Ovary (tissue), 9 donors: ENCODE data around the gene BRPF1. TPM values are rescaled to one million over a fixed set of nuclear protein-coding genes. Genes with fewer than 3 reads are reported as not detected.
A peak's percentile ranks its signal among the peaks of the same experiment; 100 is the strongest.

Source experiments
- DNase-seq, 5 donors: peaks; one replicate each; pipeline ENCODE4 v3.0.0-alpha.2; 2019 to 2020
- H3K27ac ChIP-seq, 2 donors: fragments of 200-600 bp; one replicate each; pipeline versions ENCODE4 v1.5.1 to v1.8.0; 2019 to 2022
- H3K27me3 ChIP-seq: fragments of 200-600 bp; one replicate; pipeline ENCODE4 v1.8.0; 2022
- H3K36me3 ChIP-seq: fragments of 200-600 bp; sonication (generic); one replicate; pipeline ENCODE4 v1.5.1; 2019
- H3K4me1 ChIP-seq: one replicate; pipeline ENCODE4 v1.8.1; 2013; ENCODE audit warnings: mild to moderate bottlenecking, moderate library complexity; ENCODE audit not compliant: insufficient read depth
- H3K4me3 ChIP-seq: fragments of 200-600 bp; sonication (generic); one replicate; pipeline ENCODE4 v1.5.1; 2017
- H3K9me3 ChIP-seq, 2 donors: fragments of 200-600 bp in 1 of 2; sonication (generic) in 1 of 2; one replicate each; pipeline versions ENCODE4 v1.5.1 to v1.8.1; 2013 to 2019; ENCODE audit warnings: mild to moderate bottlenecking in 1 of 2, moderate library complexity in 1 of 2
- EP300 ChIP-seq: sonication (generic); formaldehyde crosslinking; IDR thresholded peaks from one replicate; pipeline ENCODE4 v1.6.1; 2017; ENCODE audit warnings: antibody characterized with exemption
- POLR2A ChIP-seq: fragments of 450-650 bp; IDR thresholded peaks from one replicate; pipeline ENCODE4 v1.6.1; 2017; ENCODE audit warnings: antibody characterized with exemption, mild to moderate bottlenecking, moderate library complexity
- WGBS, 3 donors: extraction: QIAGEN DNeasy Blood & Tissue Kit in 1 of 3; methylation state at CpG; one replicate each; pipeline versions ENCODE4 v1.1.5 to v1.1.7; 2013 to 2017; 5-methylcytosine and 5-hydroxymethylcytosine counted together
- intact Hi-C, 4 donors: fragments of 100-400 bp; cut with DNase I; formaldehyde crosslinking; loops; one replicate each; pipeline versions ENCODE4 v1.11.0 to v1.15.1; 2022 to 2023
- polyA plus RNA-seq, 2 donors: library from polyadenylated mRNA; stranded (reverse); fragments of 200-250 nt in 1 of 2; fragments of 350-450 nt in 1 of 2; fragmentation: Illumina TruSeq in 1 of 2; extraction: RNeasy Lipid Tissue Mini Kit (QIAGEN cat#74804) in 1 of 2; gene quantifications; one replicate each; pipeline ENCODE4 v1.2.3, GENCODE V29; 2013 to 2014
- total RNA-seq, 7 donors: library from RNA; depleted of rRNA in 2 of 7; stranded (reverse); fragments of >200 nt in 2 of 7; fragmentation: NEBNext Ultra II Directional in 3 of 7; extraction: Animal tissue kit (Norgen Biotek cat#: 25700) in 3 of 7; gene quantifications; one replicate each; pipeline versions ENCODE4 v1.1.0 to v1.2.4, GENCODE V29; 2016 to 2023
- TF ChIP-seq, protein P1 (sequence below), 3 donors: fragments of 450-650 bp in 2 of 3; fragments of 200-600 bp in 1 of 3; IDR thresholded peaks; one replicate each; pipeline versions ENCODE4 v1.5.1 to v1.8.0; 2016 to 2022; ENCODE audit warnings: antibody characterized with exemption in 3 of 3, mild to moderate bottlenecking in 1 of 3
- donor health status: DM: no; HTN: no; CAD: no; lungs with moderate emphysema.
- donor health status: DM: no; HTN: no; CAD: no.
- donor health status: Bipolar disorder and iron deficiency.
- donor health status: DM: yes; HTN: yes; CAD: no.
- donor health status: DM: no; HTN: no; CAD: no.
- donor health status: DM: yes; HTN: yes; CAD: no.

BRPF1 gene
- total and polyA plus RNA-seq, 9 donors = 7.2 to 26.4 (median 16.7) TPM

- 85 to 88% (median 87%) methylated on average over 12 of the region's 12 CpGs for WGBS, 3 donors
- Histone ChIP-seq H3K4me3 (no peak overlapping the region), H3K27me3 (no peaks in the 10 kb centered on the region), H3K4me1 (peaks cover 2% of the 10 kb centered on the region), H3K36me3 (no peaks in the 10 kb centered on the region), H3K9me3 (no peaks in the 10 kb centered on the region), H3K27ac (no peak overlapping the region)
- TF ChIP-seq POLR2A (no peak), EP300 (no peak)
- intact Hi-C loops = no loop called here
- DNase-seq = no peak
Measured at GRCh38 chr3:9745521-9745920, 14.0 kb downstream of the BRPF1 start.

DNA sequence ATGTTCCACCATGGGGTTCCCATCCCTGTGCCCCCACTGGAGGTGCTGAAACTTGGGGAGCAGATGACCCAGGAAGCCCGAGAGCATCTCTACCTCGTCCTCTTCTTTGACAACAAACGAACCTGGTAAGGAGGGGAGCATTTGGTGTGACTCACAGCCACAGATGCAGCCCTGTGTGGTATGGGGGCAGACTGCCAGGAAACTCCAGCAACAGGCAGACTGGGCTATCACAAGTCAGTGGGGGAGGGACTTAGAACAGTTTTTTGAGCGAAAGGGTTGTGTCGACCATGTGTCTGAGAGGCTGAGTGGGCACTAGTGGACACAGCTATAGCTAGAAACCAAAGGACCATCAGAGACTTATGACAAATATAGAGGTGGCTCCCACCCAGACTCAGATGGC, 14.8 kb downstream of the BRPF1 start:
- Histone ChIP-seq H3K4me3 (no peak overlapping the region), H3K27me3 (no peaks in the 10 kb centered on the region), H3K9me3 (no peaks in the 10 kb centered on the region), H3K36me3 (no peaks in the 10 kb centered on the region), H3K4me1 (peaks cover 6% of the 10 kb centered on the region), H3K27ac (no peak overlapping the region)
- intact Hi-C loops = no loop called here
- 47 to 65% (median 50%) methylated on average over 5 of the region's 5 CpGs for WGBS, 3 donors
- DNase-seq = no peak
- TF ChIP-seq POLR2A (no peak), EP300 (no peak)
- TF ChIP-seq, protein P1, sequence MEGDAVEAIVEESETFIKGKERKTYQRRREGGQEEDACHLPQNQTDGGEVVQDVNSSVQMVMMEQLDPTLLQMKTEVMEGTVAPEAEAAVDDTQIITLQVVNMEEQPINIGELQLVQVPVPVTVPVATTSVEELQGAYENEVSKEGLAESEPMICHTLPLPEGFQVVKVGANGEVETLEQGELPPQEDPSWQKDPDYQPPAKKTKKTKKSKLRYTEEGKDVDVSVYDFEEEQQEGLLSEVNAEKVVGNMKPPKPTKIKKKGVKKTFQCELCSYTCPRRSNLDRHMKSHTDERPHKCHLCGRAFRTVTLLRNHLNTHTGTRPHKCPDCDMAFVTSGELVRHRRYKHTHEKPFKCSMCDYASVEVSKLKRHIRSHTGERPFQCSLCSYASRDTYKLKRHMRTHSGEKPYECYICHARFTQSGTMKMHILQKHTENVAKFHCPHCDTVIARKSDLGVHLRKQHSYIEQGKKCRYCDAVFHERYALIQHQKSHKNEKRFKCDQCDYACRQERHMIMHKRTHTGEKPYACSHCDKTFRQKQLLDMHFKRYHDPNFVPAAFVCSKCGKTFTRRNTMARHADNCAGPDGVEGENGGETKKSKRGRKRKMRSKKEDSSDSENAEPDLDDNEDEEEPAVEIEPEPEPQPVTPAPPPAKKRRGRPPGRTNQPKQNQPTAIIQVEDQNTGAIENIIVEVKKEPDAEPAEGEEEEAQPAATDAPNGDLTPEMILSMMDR (IDR thresholded peaks at IDR 0.05) = no peak

DNA sequence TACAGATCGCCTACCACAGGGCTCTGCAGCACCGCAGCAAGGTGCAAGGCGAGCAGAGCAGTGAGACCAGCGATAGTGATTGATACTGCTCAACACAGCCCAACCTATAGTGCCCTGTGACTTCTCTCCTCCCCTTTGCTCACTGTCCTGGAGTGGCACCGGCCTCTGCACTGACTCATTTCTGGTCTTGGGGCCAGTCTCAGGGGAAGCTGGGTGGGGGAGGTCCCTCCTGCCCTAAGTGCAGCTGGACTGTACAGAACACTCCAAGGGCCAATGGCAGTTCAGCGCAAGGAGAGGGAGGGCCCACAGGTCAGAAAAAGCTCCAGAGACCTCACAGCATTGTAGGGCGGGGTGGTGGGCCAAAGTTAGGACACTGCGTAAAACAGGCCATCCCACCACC, 15.7 kb downstream of the BRPF1 start:
- 88 to 91% (median 89%) methylated on average over 8 of the region's 8 CpGs for WGBS, 3 donors
- peaks cover 10% of the 10 kb centered on the region for H3K4me1 ChIP-seq
- no peak overlapping the region for H3K4me3 ChIP-seq
- DNase-seq = no peak
- H3K27me3 ChIP-seq = no peaks in the 10 kb centered on the region
- intact Hi-C loops = no loop called here
- no peaks in the 10 kb centered on the region for H3K9me3 ChIP-seq
- TF ChIP-seq POLR2A (no peak), EP300 (no peak)
- TF ChIP-seq, protein P1 (IDR thresholded peaks at IDR 0.05) = no peak
- H3K27ac ChIP-seq = no peak overlapping the region
- no peaks in the 10 kb centered on the region for H3K36me3 ChIP-seq

DNA sequence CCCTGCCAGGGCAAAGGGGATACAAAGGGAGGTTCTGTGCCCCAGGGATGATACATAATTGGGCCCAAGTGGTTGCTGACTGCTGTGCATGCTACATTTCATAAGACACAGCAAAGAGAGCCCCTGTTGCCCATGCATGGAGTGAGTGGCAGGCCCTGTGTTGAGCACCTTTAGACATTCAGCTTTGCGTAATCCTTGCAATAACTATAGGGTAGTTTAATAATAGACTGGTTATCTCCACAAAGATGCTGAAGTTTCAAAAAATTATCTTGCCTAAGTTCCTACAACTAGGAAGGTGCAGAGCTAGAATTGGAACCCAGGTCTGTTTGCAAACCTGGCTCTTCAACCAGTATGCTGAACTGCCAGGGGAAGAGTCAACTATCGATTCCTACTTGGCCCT, 16.5 kb downstream of the BRPF1 start:
- no peak for DNase-seq
- 95 to 98% (median 98%) methylated on average over 2 of the region's 2 CpGs for WGBS, 3 donors
- Histone ChIP-seq H3K27me3 (no peaks in the 10 kb centered on the region), H3K27ac (no peak overlapping the region), H3K36me3 (no peaks in the 10 kb centered on the region), H3K4me1 (peaks cover 10% of the 10 kb centered on the region), H3K9me3 (no peaks in the 10 kb centered on the region), H3K4me3 (no peak overlapping the region)
- no peak for TF ChIP-seq POLR2A
- TF ChIP-seq EP300 = no peak
- TF ChIP-seq, protein P1 (IDR thresholded peaks at IDR 0.05) = no peak
- intact Hi-C loops = no loop called here

GRCh38 chr3:9749296-9749644, 17.7 kb downstream of the BRPF1 start:
- intact Hi-C loops = no loop called here
- no peaks in the 10 kb centered on the region for H3K27me3 ChIP-seq
- H3K4me3 ChIP-seq = peak overlapping the region; percentile 54
- peaks cover 10% of the 10 kb centered on the region for H3K4me1 ChIP-seq
- 1 to 2% (median 2%) methylated on average over 18 to 19 of the region's 19 CpGs for WGBS, 3 donors
- no peaks in the 10 kb centered on the region for H3K9me3 ChIP-seq
- TF ChIP-seq, protein P1 (IDR thresholded peaks at IDR 0.05) = no peak
- TF ChIP-seq POLR2A = no peak
- no peak for TF ChIP-seq EP300
- H3K36me3 ChIP-seq = no peaks in the 10 kb centered on the region
- H3K27ac ChIP-seq = peak overlapping the region; percentile 23 to 83
- DNase-seq = no peak
